HG03045 (cell line): ENCODE results near the gene BCR.

ENCODE experiments used
- ATAC-seq: cut with Tn5 transposase; IDR thresholded peaks from one replicate; pipeline ENCODE4 v1.9.1; 2021; ENCODE audit warnings: mild to moderate bottlenecking, moderate library complexity; ENCODE audit not compliant: unreplicated experiment

BCR gene

GRCh38 chr22:23242473-23243001 is 62.2 kb downstream of the BCR start:
- no peak for ATAC-seq

DNA sequence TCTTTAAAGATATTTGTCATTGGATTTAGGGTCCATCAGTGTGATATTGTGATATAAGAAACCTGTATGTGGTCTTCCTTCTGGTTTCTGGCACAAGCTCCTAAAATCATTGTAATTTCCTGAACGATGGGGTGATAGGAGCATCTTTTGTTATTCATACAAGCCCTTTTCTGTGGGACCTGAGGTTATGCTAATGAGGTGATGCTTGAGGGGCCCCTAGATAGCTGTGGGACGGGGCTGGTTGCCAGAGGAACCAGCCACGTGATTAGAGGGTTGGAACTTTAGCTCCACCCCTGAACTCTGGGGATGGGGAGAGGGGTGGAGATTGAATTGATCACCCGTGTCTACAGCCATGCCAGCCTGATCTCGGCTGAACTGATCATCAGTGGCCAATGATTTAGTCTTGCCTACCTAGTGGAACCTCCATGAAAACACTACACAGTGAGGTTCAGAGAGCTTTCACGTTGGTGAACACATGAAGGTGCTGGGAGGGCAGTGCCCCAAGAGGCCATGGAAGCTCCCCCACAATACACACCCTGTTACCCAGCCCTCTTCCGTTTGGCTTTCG is 62.8 kb downstream of the BCR start:
- no peak for ATAC-seq

- ATAC-seq, result no peak
Measured at GRCh38 chr22:23243859-23244689, 63.8 kb downstream of the BCR start.

DNA sequence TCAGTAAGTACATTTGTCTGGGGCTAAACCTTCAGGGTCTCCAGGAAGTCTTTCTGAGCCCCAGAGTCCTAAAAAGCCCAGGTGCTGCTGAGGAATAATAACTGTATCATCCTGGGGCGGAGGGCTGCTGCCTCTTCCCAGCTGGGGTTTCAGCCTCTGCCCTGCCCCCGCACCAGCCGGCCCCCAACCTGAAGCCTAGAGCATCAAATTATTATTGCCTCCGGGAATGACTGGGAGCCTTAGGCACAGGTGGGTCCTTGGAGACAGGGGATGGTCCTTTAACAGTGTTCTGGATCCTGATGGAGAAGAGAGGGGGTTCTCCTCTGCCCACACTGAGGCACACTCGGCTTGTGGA is 64.4 kb downstream of the BCR start:
- no peak for ATAC-seq

DNA sequence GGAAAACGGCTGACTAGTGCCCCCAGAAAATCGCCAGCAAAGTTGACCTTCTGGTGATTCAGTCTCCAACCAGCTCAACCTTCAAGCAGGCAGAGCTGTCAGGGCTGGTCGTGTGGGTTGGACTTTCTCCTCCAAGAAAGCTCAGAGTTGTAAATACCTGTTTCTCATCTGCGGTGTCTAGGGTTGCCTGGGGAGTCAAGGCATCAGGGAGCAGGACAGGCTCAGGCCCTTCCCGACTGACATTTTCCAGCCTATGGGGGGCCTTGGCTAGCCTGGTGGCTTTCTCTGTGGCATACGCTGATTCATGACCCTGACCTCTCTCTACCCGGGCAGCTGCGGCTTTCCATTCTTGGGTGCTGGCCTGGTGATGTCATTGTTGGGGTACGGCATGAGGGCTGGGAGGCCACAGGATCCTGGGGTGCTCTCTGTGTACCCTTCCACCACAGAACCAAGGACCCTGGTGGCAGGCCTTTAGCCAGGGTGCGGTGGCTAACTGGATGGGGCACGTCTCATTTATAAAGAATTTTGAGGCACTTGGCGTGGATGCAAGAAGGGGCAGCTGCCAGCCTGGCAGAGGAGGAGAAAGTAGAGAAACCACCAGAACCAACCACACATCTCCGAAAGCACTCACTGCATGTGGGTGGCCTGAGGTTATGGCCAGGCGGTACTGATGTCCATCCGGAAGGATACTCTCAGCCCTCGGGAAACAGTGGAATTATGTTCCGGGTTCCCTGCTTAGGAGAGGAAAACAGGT is 64.9 kb downstream of the BCR start:
- ATAC-seq, result no peak

DNA sequence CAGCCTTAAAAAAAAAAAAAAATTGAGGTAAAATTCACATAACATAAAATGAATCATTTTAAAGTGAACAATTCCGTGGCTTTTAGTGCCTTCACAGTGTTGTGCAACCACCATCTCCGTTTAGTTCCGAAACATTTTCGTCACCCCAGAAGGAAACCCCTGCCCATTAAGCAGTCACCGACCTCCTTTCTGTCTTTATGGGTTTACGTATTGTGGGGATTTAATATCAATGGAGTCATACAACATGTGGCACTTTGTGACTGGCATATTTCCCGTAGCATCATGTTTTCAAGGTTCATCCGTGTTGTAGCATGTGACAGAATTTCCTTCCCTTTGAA is 65.5 kb downstream of the BCR start:
- no peak for ATAC-seq

- no peak for ATAC-seq
Measured at GRCh38 chr22:23246982-23247766, 66.9 kb downstream of the BCR start.

- no peak for ATAC-seq
Measured at GRCh38 chr22:23248583-23248982, 68.3 kb downstream of the BCR start.

GRCh38 chr22:23250056-23250784 is 69.9 kb downstream of the BCR start:
- ATAC-seq, result no peak

DNA sequence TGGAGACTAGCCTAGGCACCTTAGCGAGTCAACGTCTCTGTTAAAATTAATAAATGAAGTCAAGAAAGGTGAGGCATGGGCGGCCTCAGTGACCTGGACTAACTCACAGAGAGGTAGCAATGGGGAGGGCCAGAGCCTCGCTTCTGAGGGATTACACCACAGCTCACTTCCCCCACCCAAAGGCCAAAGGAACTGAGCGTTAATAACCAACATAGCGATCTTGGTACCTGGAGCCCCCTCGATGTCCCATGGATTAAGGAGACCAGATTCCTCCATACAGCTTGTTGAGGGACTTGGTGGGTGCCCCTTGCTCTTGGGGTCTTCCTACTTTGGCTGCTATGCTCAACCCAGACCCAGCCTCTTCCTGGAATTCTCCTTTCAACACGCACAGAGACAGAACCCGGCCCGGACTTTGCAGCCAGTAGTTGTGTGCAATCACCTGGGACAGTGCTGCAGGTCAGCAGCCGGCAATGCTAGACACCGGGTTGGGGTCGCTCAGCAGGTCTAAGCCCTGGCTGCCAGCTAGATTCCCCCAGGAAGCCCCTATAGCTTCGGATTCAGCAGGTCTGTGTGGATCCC is 70.6 kb downstream of the BCR start:
- no peak for ATAC-seq

DNA sequence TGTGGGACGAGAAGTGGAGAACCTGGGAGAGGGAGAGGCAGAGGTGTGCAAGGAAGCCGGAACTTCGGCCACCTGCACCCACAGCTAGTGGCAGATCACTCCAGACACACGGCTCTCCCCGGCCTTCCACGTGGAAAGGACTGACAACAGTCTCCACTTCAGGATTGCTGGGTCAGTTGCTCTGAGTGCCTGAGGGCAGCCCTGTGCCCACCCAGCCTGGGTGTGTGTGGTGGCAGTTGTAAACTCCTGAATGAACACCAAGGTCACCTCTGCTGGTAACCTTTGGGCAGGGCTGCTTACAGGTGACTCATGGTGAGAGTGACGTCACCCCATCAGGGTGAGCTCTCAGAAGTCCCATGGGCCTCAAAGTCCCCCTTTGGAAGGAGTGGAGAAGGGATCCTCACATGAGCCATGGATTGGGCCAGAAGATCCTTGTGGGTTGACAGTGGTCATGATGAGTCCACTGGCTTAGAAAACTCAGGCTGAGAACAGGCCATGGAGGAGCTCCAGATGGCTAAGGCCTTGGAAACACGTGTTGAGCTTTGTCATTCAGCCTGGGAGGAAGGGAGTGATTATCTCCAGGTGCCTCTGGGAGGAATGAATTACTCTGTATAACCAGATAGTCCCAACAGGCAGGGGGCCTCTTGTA is 71.3 kb downstream of the BCR start:
- ATAC-seq, result no peak

DNA sequence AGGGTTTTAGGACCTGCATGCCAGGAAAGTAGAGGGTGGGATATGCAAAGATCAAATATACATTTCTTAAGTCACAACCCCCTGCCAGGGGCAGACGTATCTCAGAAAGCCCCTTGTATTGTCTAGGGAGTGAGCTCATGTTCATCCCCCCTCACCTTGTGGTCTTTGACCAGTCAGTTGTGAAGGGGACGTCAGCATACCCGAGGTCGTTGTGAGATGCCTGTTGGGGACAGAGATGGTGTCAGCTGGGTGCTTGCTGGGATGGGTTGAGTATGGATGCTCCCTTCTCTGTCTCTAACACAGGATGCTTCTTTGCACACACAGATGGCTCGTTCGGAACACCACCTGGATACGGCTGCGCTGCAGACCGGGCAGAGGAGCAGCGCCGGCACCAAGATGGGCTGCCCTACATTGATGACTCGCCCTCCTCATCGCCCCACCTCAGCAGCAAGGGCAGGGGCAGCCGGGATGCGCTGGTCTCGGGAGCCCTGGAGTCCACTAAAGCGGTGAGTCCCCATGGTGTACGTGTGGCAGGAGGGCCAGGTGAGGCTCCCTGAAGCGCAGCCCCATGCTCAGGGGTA is 73.3 kb downstream of the BCR start:
- no peak for ATAC-seq

- no peak for ATAC-seq
Measured at GRCh38 chr22:23255506-23256170, 75.3 kb downstream of the BCR start.

DNA sequence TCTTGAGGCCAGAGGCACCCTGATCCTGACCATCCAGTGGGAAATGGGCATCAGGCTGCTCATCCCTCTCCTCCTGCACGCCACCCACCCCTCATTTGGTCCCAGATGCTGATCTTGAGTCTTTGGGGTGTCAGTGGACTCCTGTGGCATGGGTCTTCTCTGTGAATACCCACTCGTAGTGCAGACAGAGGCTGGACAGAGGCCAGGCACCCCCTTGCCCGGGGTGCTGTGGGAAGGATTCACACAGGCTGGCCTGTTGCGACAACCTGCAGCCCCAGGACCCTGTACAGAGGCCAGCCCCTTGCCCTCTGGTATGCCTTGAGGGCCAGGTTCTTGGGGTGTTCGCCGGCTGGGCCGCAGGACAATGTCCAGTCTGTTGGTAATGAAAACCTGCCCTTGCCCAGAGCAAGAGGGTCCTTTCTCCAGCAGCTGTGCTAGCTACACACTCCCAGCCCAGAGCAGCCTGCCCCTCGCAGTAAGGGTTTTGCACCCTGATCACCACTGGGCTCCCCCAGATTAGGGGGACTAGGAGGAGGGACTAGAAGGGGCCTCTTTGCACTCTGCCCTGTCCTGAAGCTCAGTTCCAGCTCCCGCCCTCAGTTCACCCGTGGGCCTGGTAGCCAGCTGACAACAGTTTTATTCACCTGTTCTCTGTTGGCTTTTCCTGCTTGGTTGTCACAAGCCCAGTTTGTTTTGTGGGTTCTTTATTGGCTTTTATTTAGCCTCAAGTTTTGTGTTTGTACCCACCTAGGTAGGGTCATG is 76.0 kb downstream of the BCR start:
- no peak for ATAC-seq

DNA sequence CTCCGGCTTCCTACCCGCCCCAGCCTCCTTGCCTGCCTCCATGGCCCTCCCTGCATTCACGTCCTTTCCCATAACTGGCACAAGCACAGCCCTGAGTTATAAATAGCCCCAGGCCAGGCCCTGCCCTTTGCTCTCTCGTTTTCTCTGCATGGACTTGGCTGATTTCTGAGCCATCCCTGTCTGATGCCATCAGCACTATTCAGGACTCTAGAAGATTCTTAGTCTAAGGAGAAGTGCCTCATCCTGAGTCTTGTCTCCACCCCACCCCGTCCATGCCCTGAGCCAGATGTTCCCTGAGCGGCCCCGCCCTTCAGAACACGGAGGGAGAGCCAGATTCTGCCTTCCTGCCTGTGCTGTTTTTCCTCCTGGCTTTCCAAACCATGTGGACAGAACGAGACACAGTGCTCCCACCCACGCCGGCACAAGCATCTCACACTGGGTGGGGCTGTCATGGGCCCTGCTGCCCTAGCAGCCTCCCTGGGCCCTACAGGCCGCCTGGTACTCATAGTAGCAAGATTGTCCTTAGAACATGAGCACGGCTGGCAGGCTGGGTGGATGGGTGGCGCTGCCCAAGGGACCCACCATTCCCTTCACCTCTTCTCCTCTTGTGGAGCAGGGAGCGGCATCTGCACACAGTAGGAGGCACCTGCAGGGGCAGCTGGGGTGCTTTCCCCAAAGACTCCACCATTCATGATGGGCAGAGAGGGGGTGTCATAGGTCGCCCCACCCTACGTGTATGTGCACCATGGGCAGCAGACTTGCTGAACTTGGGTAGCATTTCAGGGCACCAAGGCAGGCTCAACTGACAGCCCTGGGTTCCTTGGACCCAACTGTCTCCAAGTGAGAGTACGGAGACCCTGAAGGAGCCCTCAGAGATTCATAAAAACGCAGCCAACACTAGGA is 76.9 kb downstream of the BCR start:
- no peak for ATAC-seq

DNA sequence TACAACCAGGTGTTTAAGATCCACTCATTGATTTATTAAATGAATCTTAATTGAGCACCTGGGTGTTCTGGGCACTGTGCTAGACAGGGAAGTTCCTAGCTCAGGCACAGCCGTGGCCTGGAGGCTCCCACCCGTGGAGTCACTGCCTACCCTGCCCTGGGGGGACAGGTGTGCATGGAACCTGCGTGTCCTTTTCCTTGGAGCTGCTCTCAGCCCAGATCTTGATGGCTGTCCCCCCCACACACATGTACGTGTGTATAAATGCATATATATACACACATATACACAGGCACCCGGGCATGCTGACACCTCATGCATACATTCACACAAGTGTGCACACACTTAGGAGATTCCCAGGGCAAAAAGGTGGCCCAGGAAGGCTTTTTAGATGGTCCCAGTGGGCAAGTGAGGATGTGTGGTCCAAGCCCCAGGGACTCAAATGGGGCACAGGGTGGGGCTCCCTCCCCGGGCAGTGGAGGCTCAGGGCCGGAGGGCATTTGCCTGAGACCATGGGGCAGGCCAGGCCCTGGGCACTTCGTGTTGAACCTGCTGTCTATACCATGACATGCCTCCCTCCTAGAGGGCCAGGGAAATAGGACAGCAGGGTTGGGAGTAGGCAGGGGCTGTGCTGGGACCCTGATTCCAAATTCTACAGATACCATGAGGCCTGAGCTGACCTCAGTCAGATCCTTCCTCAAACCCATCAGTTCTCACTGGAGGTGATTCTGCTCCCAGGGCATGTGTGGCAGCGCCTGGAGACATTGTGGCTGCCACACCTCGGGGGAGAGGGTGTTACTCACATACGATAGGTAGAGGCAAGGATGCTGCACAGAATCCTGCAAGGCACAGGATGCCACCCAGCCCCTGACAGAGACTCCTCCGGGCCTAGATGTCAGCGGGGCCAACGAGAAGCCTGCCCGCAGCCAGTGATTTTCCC is 77.8 kb downstream of the BCR start:
- ATAC-seq, result no peak
